Spleen (tissue), 7 donors: ENCODE results near the gene ARNT2.

Experiments used
- POLR2A ChIP-seq, 3 donors: fragments of 450-650 bp; IDR thresholded peaks; one replicate each; pipeline ENCODE4 v1.5.1; 2017; ENCODE audit warnings: antibody characterized with exemption in 3 of 3, mild to moderate bottlenecking in 1 of 3
- POLR2AphosphoS5 ChIP-seq, 3 donors: sonication (generic); formaldehyde crosslinking; IDR thresholded peaks; one replicate each; pipeline ENCODE4 v1.5.1; 2017; ENCODE audit warnings: antibody characterized with exemption in 3 of 3
- TF ChIP-seq, protein P1 (sequence below), 11 experiments: fragments of 200-600 bp in 7 of 11; fragments of 450-650 bp in 4 of 11; sonication (generic) in 4 of 11; IDR thresholded peaks in 8 of 11; conservative IDR thresholded peaks in 3 of 11; 1 replicate in 7 of 11; 2 replicates in 4 of 11; pipeline versions ENCODE4 v1.4.0 to v1.8.0; 2016 to 2021; ENCODE audit warnings: antibody characterized with exemption in 11 of 11, inconsistent platforms in 4 of 11, mild to moderate bottlenecking in 1 of 11
- donor health status: DM: no; HTN: no; CAD: no; lungs with moderate emphysema.
- donor health status: DM: no; HTN: no; CAD: no.
- donor health status: DM: no; HTN: no; CAD: no.

- TF ChIP-seq POLR2A (IDR thresholded peaks at IDR 0.05) (no peak), POLR2AphosphoS5 (IDR thresholded peaks at IDR 0.05) (no peak)
- TF ChIP-seq, protein P1, sequence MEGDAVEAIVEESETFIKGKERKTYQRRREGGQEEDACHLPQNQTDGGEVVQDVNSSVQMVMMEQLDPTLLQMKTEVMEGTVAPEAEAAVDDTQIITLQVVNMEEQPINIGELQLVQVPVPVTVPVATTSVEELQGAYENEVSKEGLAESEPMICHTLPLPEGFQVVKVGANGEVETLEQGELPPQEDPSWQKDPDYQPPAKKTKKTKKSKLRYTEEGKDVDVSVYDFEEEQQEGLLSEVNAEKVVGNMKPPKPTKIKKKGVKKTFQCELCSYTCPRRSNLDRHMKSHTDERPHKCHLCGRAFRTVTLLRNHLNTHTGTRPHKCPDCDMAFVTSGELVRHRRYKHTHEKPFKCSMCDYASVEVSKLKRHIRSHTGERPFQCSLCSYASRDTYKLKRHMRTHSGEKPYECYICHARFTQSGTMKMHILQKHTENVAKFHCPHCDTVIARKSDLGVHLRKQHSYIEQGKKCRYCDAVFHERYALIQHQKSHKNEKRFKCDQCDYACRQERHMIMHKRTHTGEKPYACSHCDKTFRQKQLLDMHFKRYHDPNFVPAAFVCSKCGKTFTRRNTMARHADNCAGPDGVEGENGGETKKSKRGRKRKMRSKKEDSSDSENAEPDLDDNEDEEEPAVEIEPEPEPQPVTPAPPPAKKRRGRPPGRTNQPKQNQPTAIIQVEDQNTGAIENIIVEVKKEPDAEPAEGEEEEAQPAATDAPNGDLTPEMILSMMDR (IDR thresholded peaks at IDR 0.05 in 8 of 11, conservative IDR thresholded peaks at IDR 0.05 in 3 of 11) = no peak
These were observed 155.1 kb downstream of the ARNT2 start for GRCh38 chr15:80559320-80559693.
